ENCODE measurements around the gene ABLIM1.

- TF ChIP-seq TEAD4 (CRISPR knock-in tag; IDR thresholded peaks at IDR 0.05) (no peak), ATF6 (CRISPR knock-in tag; IDR thresholded peaks at IDR 0.05) (no peak), ARID4B (CRISPR knock-in tag; IDR thresholded peaks at IDR 0.05; ENCODE audit: borderline replicate concordance) (no peak), CTCF (IDR thresholded peaks at IDR 0.05) (no peak), AR (CRISPR knock-in tag; IDR thresholded peaks at IDR 0.05) (no peak), ATF2 (CRISPR knock-in tag; IDR thresholded peaks at IDR 0.05; ENCODE audit: borderline replicate concordance, low read depth) (no peak)
Observed at GRCh38 chr10:114393482-114393881, 264.6 kb downstream of the ABLIM1 start.
